Natural killer cell (primary cell): Measurements from ENCODE around the gene PIGR. TPM values are rescaled to one million over a fixed set of nuclear protein-coding genes. Genes with fewer than 3 reads are reported as not detected.

Source experiments
- ATAC-seq, 3 donors: fragments of 150-1000 bp in 2 of 3; fragments of 200-7000 bp in 1 of 3; cut with Tn5 transposase; 1 replicate in 1 of 3; 2 replicates in 2 of 3; pipeline ENCODE4 v1.10.0; 2021; ENCODE audit warnings: mild to moderate bottlenecking in 2 of 3, moderate library complexity in 2 of 3
- DNase-seq, 2 donors: peaks; one replicate each; pipeline versions ENCODE4 v3.0.0 to v3.0.0-alpha.2; 2013 to 2021; ENCODE audit warnings: mixed read lengths in 1 of 2
- H3K27ac ChIP-seq: one replicate; pipeline ENCODE4 v1.5.1; 2013; ENCODE audit warnings: mild to moderate bottlenecking, low read length
- H3K27me3 ChIP-seq: one replicate; pipeline ENCODE4 v1.6.1; 2013; ENCODE audit warnings: low read length; ENCODE audit not compliant: control insufficient read depth, insufficient read depth
- H3K36me3 ChIP-seq: one replicate; pipeline ENCODE4 v1.6.1; 2013; ENCODE audit warnings: low read length; ENCODE audit not compliant: control insufficient read depth, insufficient read depth
- H3K4me1 ChIP-seq: one replicate; pipeline ENCODE4 v1.6.1; 2013; ENCODE audit warnings: low read length; ENCODE audit not compliant: control insufficient read depth, insufficient read depth
- H3K4me3 ChIP-seq: one replicate; pipeline ENCODE4 v1.5.1; 2013; ENCODE audit warnings: low read length
- H3K9me3 ChIP-seq: one replicate; pipeline ENCODE4 v1.6.1; 2013; ENCODE audit warnings: low read length; ENCODE audit not compliant: control insufficient read depth, insufficient read depth
- H3K27ac Mint-ChIP-seq, 2 donors: one replicate each; pipeline ENCODE4 v1.8.0; 2022; ENCODE audit warnings: mild to moderate bottlenecking in 2 of 2, mixed read lengths in 2 of 2, moderate library complexity in 1 of 2
- H3K27me3 Mint-ChIP-seq, 2 donors: one replicate each; pipeline ENCODE4 v1.8.0; 2022; ENCODE audit warnings: low read depth in 2 of 2, mixed read lengths in 2 of 2
- H3K36me3 Mint-ChIP-seq: one replicate; pipeline ENCODE4 v1.8.0; 2022; ENCODE audit warnings: mixed read lengths
- H3K4me1 Mint-ChIP-seq, 2 donors: one replicate each; pipeline ENCODE4 v1.8.0; 2022; ENCODE audit warnings: mixed read lengths in 2 of 2
- H3K4me3 Mint-ChIP-seq: one replicate; pipeline ENCODE4 v1.8.0; 2022; ENCODE audit warnings: mild to moderate bottlenecking, moderate library complexity, mixed read lengths
- H3K9me3 Mint-ChIP-seq, 2 donors: one replicate each; pipeline ENCODE4 v1.8.0; 2022; ENCODE audit warnings: mixed read lengths in 2 of 2
- WGBS: methylation state at CpG from one replicate; pipeline ENCODE4 v1.1.7; 2013; ENCODE audit warnings: missing lambda C conversion rate; ENCODE audit not compliant: insufficient coverage; 5-methylcytosine and 5-hydroxymethylcytosine counted together
- intact Hi-C: fragments of 100-400 bp; cut with micrococcal nuclease; formaldehyde crosslinking; loops from one replicate; pipeline ENCODE4 v1.14.2; 2022
- total RNA-seq, 4 donors: library from RNA; stranded (reverse); fragments of 120-200 nt in 1 of 4; gene quantifications; one replicate each; pipeline versions ENCODE4 v1.2.3 to v1.2.4, GENCODE V29; 2013 to 2022
- TF ChIP-seq, protein P1 (sequence below): fragments of 200-600 bp; IDR thresholded peaks from one replicate; pipeline ENCODE4 v1.8.0; 2022; ENCODE audit warnings: antibody characterized with exemption

Gene PIGR
- total RNA-seq, 3 donors from 2014 or later (not counting 1 experiment from before 2014, with no cell fraction given), result 0.38 TPM; not detected in 2

DNA sequence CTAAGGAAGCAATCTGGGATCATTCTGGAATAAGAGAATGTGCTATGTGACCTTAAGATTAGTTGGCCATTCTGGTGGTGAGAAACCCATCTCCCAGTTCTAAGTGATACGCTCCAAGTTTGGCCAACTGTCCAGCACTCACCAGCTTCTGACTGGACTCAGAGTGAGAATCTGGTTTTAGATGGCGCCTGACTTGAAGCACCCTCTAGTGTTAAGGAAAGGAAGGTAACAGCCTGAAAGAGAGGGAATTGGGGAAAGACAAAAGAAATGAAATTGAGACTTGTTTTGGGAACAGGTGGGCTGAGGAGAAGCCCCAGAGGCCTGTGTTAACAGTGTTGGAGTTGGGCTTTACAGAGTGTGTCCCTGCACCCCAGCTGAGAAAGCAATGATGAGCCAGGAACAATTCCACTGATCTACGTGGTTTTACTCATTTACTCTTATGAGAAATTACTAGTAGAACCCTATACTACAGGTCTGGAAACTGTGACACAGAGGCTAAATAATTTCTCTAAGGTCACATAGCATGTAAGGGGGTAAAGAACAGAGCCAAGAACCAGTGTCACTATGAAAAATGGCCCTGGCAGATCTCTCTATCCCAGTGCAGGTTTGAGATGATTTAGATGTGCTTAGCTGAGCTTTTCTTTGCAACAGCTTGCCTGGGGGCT lies 33.2 kb upstream of the PIGR start:
- Mint-ChIP-seq H3K4me3 (no peak overlapping the region), H3K27me3 (peaks cover 9% of the 10 kb centered on the region in 2 donors), H3K9me3 (no peaks in the 10 kb centered on the region), H3K4me1 (no peaks in the 10 kb centered on the region), H3K36me3 (no peaks in the 10 kb centered on the region), H3K27ac (no peak overlapping the region)
- TF ChIP-seq, protein P1, sequence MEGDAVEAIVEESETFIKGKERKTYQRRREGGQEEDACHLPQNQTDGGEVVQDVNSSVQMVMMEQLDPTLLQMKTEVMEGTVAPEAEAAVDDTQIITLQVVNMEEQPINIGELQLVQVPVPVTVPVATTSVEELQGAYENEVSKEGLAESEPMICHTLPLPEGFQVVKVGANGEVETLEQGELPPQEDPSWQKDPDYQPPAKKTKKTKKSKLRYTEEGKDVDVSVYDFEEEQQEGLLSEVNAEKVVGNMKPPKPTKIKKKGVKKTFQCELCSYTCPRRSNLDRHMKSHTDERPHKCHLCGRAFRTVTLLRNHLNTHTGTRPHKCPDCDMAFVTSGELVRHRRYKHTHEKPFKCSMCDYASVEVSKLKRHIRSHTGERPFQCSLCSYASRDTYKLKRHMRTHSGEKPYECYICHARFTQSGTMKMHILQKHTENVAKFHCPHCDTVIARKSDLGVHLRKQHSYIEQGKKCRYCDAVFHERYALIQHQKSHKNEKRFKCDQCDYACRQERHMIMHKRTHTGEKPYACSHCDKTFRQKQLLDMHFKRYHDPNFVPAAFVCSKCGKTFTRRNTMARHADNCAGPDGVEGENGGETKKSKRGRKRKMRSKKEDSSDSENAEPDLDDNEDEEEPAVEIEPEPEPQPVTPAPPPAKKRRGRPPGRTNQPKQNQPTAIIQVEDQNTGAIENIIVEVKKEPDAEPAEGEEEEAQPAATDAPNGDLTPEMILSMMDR, result no peak
- no peak for DNase-seq
- Histone ChIP-seq H3K36me3 (no peaks in the 10 kb centered on the region), H3K27ac (no peak overlapping the region), H3K27me3 (no peaks in the 10 kb centered on the region), H3K4me1 (no peaks in the 10 kb centered on the region), H3K4me3 (no peak overlapping the region), H3K9me3 (no peaks in the 10 kb centered on the region)
- ATAC-seq, result no peak
- intact Hi-C loops, result loop anchor here (5.0 kb wide), 1 partner anchor 67 kb away; no protein-coding TSS in a partner anchor
- WGBS, result 80% methylated on average over 3 of the region's 3 CpGs

DNA sequence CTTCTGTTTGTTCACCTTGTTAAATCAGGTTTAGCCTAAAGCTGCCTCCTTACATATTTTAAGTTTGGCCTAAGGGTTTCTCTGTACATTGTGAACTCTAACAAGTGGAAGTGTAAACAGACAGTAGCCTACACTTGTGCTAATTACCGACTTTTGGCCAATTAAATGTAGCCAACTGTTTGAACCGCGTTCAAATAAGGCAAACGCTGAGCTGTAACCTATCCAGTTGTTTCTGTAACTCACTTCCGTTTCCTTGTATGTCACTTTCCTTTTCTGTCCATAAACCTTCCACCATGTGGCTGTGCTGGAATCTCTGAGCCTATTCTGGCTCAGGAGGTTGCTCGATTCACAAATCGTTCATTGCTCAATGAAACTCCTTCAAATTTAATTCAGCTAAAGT lies 32.0 kb upstream of the PIGR start:
- TF ChIP-seq, protein P1, result no peak
- WGBS, result 95% methylated on average over 7 of the region's 7 CpGs
- Mint-ChIP-seq H3K27ac (no peak overlapping the region), H3K27me3 (peaks cover 5 to 9% of the 10 kb centered on the region in 2 donors), H3K9me3 (no peaks in the 10 kb centered on the region), H3K36me3 (no peaks in the 10 kb centered on the region), H3K4me1 (no peaks in the 10 kb centered on the region), H3K4me3 (no peak overlapping the region)
- no peaks in the 10 kb centered on the region for H3K36me3 ChIP-seq
- DNase-seq (no peak), ATAC-seq (no peak)
- H3K4me1 ChIP-seq, result no peaks in the 10 kb centered on the region
- H3K27ac ChIP-seq, result no peak overlapping the region
- H3K4me3 ChIP-seq, result no peak overlapping the region
- intact Hi-C loops, result no loop called here
- H3K27me3 ChIP-seq, result no peaks in the 10 kb centered on the region
- no peaks in the 10 kb centered on the region for H3K9me3 ChIP-seq

DNA sequence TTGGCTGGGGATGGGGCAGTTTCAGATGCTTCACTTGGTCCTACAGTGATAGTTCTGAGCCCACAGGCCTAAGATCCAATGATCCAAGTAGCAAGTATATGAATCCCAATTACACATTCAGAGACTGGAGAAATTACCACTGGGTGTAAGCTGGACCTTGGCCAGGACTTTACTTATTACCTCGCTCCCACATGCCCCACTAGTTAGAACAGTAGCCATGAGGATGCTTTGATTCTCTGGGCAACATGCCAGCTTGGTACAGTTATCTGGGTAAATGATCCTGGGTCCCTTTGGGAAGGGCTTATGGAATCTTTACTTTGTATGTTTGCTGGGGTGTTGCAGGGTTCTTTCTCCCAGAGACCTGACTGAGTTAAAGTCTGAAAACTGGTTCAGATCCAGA lies 29.0 kb upstream of the PIGR start:
- no peak overlapping the region for H3K27ac Mint-ChIP-seq
- TF ChIP-seq, protein P1, result no peak
- H3K27me3 Mint-ChIP-seq, result peaks cover 15 to 31% of the 10 kb centered on the region in 2 donors
- intact Hi-C loops, result no loop called here
- ATAC-seq (no peak), DNase-seq (no peak)
- H3K4me1 Mint-ChIP-seq, result no peaks in the 10 kb centered on the region
- WGBS, result 75% methylated on average over 1 of the region's 1 CpG
- H3K4me3 ChIP-seq, result no peak overlapping the region
- no peaks in the 10 kb centered on the region for H3K9me3 Mint-ChIP-seq
- H3K36me3 Mint-ChIP-seq, result no peaks in the 10 kb centered on the region
- no peaks in the 10 kb centered on the region for H3K4me1 ChIP-seq
- no peaks in the 10 kb centered on the region for H3K9me3 ChIP-seq
- no peak overlapping the region for H3K4me3 Mint-ChIP-seq
- H3K36me3 ChIP-seq, result no peaks in the 10 kb centered on the region
- no peaks in the 10 kb centered on the region for H3K27me3 ChIP-seq
- no peak overlapping the region for H3K27ac ChIP-seq

DNA sequence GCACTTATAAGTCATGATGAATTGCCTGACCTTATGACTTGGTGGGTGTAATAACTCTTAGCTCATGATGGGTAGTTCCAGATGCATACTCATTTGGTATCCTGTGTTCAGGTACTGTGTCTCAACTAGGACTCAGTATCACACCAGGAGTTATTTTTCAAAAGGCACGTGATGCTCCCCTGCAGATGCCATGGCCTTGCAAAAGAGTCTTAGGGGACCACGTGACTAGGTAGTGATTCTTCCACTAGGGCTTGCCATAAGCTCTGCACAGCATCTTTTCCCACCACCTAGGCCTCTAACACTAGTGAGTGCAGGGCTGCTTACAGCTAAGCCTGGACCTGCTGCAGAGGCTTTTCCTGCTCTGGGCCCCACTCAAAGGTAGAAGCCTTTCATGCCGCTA lies 27.9 kb upstream of the PIGR start:
- no peaks in the 10 kb centered on the region for H3K4me1 Mint-ChIP-seq
- DNase-seq (no peak), ATAC-seq (no peak)
- Histone ChIP-seq H3K27ac (no peak overlapping the region), H3K4me3 (no peak overlapping the region), H3K36me3 (no peaks in the 10 kb centered on the region), H3K27me3 (no peaks in the 10 kb centered on the region), H3K4me1 (peaks cover 3% of the 10 kb centered on the region), H3K9me3 (no peaks in the 10 kb centered on the region)
- TF ChIP-seq, protein P1, result no peak
- no peak overlapping the region for H3K27ac Mint-ChIP-seq
- intact Hi-C loops, result no loop called here
- H3K27me3 Mint-ChIP-seq, result peaks cover 23 to 39% of the 10 kb centered on the region in 2 donors
- no peak overlapping the region for H3K4me3 Mint-ChIP-seq
- no peaks in the 10 kb centered on the region for H3K9me3 Mint-ChIP-seq
- 90% methylated on average over 3 of the region's 3 CpGs for WGBS
- H3K36me3 Mint-ChIP-seq, result no peaks in the 10 kb centered on the region
